Measurements from ENCODE around the gene APOL4. TPM values are rescaled to one million over a fixed set of nuclear protein-coding genes. Genes with fewer than 3 reads are reported as not detected.

Gene APOL4
- total and polyA plus RNA-seq, 2 donors, result 12.4 to 33.9 TPM

- WGBS, result 46% methylated on average over 12 of the region's 12 CpGs
Observed at GRCh38 chr22:36144886-36145541, 56.6 kb downstream of the APOL4 start.

GRCh38 chr22:36143956-36144355 is 57.7 kb downstream of the APOL4 start:
- Histone ChIP-seq H3K27ac (ENCODE audit: low read depth) (no peak overlapping the region), H3K4me1 (ENCODE audit: insufficient read depth) (no peaks in the 10 kb centered on the region), H3K36me3 (ENCODE audit: insufficient read depth) (no peaks in the 10 kb centered on the region), H3K4me3 (ENCODE audit: low read depth, low read length) (no peak overlapping the region)
- DNase-seq (ENCODE audit: extremely low spot score), result no peak
- WGBS, result 71% methylated on average over 4 of the region's 4 CpGs

More at GRCh38 chr22:36144886-36145541, 56.6 kb downstream of the APOL4 start:
- Histone ChIP-seq H3K36me3 (ENCODE audit: insufficient read depth) (no peaks in the 10 kb centered on the region), H3K4me1 (ENCODE audit: insufficient read depth) (no peaks in the 10 kb centered on the region), H3K4me3 (ENCODE audit: low read depth, low read length) (no peak overlapping the region), H3K27ac (ENCODE audit: low read depth) (no peak overlapping the region)
- peak; percentile 52 for DNase-seq (ENCODE audit: extremely low spot score)

- Histone ChIP-seq H3K4me3 (ENCODE audit: low read depth, low read length) (no peak overlapping the region), H3K36me3 (ENCODE audit: insufficient read depth) (no peaks in the 10 kb centered on the region), H3K4me1 (ENCODE audit: insufficient read depth) (no peaks in the 10 kb centered on the region), H3K27ac (ENCODE audit: low read depth) (no peak overlapping the region)
- DNase-seq (ENCODE audit: extremely low spot score), result no peak
- 62% methylated on average over 5 of the region's 5 CpGs for WGBS
Observed at GRCh38 chr22:36143066-36143815, 58.4 kb downstream of the APOL4 start.

GRCh38 chr22:36141481-36141880 is 60.1 kb downstream of the APOL4 start:
- Histone ChIP-seq H3K27ac (ENCODE audit: low read depth) (no peak overlapping the region), H3K4me3 (ENCODE audit: low read depth, low read length) (no peak overlapping the region), H3K4me1 (ENCODE audit: insufficient read depth) (no peaks in the 10 kb centered on the region), H3K36me3 (ENCODE audit: insufficient read depth) (no peaks in the 10 kb centered on the region)
- 85% methylated on average over 9 of the region's 9 CpGs for WGBS
- DNase-seq (ENCODE audit: extremely low spot score), result no peak

Other genes starting within 250 kb of the APOL4 start
- gene RBFOX2, start 173.0 kb downstream of the APOL4 start, total RNA-seq, result 278 TPM
- gene RBFOX2, start 173.0 kb downstream of the APOL4 start, polyA plus RNA-seq, result 86.5 TPM
- 25.4 TPM for gene APOL3, start 41.1 kb downstream of the APOL4 start, total RNA-seq
- 42.6 TPM for gene APOL3, start 41.1 kb downstream of the APOL4 start, polyA plus RNA-seq
- gene APOL2, start 37.7 kb upstream of the APOL4 start, total RNA-seq, result 35.5 TPM
- gene APOL2, start 37.7 kb upstream of the APOL4 start, polyA plus RNA-seq, result 46.1 TPM
- gene APOL1, start 51.3 kb upstream of the APOL4 start, total RNA-seq, result 22.9 TPM
- gene APOL1, start 51.3 kb upstream of the APOL4 start, polyA plus RNA-seq, result 71.5 TPM
- 150 TPM for gene MYH9, start 186.2 kb upstream of the APOL4 start, total RNA-seq
- 258 TPM for gene MYH9, start 186.2 kb upstream of the APOL4 start, polyA plus RNA-seq